Stimulated activated CD4-positive, alpha-beta T cell treated with anti-CD3 and anti-CD28 coated beads, Interleukin-15, amount 100 ng/mL, for 48 hours (primary cell): ENCODE data around the gene MED13L.
A peak's percentile ranks its signal among the peaks of the same experiment; 100 is the strongest.

ENCODE experiments used
- DNase-seq, 2 donors: peaks; one replicate each; pipeline ENCODE4 v3.0.0-alpha.2; 2020; ENCODE audit warnings: low read depth in 2 of 2

Gene MED13L

DNA sequence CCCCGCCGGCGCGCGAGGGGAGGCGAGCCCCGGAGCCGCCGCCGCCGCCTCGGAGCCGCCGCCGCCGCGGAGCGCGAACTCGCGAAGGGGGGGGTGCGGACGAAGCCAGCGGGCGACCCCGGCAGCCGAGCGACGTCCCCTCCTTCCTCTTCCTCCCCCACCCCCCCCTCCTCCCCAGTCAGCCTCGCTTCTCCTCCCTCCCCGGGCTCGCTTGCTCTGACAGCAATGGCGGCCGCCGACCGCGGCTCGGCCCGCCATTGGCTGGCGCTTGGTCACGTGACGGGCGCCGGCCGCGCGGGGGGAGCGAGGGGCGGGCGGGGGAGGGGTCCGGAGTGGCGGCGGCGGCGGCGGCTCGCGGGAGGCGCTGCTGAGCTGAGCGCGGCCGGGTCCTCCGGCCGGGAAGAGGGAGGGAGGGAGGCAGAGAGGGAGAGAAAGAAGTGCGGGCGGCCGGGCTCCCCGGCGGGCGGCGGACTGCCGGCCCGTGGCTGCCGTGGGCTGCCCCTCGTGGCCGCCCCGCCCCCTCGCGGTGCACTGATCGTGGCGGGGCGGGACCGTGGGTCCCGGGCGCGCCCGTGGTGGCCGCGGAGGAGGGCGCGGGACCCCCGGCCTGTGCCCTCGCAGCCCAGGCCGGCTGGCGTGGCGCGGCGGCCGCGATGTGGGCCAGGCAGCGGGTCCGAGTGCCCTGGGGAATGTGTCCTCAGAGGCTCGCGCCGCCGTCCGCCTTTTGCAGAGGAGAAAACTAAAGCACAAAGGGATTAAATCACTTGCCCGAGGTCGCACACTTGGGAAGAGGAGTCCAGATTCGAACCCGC lies at the start of gene MED13L:
MED13L (minus strand) TSS at position 227 of the 812 bp plus-strand sequence. CDS start 562 bp downstream, outside the sequence.
- DNase-seq: peak; percentile 73 to 81

DNA sequence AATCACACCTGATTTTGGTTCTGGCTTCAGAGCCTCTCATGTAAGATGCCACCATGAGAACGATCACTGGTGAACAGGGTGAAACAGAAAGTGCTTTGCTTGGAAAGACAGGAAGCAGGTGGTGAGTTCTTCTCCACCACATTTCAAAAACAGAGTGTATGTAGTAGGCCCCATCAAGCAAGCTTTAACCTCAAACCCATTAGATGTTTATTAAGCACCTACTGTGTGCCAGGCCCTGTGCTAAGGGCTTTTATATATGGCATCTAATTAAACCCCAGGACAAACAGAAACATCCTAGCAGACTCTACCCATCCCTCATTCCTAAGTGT lies 47.8 kb upstream of the MED13L start:
- no peak for DNase-seq

DNA sequence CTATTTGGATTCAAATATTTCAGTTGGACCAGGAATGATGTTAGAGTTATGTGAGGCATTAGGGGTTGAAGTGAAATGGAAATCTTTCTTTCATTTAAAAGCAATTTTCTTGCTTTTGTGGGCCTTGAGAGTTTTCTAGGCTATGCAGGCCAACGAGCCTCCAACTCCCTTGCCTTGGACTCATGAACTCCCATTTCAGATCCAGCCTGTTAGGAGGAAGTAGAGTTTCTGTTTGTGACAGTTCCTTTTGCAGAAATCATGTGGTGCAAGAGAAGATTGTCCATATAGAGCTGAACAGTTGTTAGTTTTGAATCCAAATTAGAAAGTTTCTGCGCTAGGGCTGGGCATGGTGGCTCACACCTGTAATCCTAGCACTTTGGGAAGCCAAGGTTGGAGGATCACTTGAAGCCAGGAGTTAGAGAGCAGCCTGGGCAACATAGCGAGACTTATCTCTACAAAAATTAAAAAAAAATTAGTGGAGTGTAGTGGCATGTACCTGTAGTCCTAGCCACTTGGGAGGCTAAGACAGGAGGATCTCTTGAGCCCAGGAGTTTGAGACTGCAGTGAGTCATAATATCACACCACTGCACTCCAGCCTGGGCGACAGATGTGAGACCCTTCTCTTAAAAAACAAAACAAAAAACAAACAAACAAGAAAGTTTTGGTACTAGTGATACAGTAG lies 47.3 kb upstream of the MED13L start:
- no peak for DNase-seq

DNA sequence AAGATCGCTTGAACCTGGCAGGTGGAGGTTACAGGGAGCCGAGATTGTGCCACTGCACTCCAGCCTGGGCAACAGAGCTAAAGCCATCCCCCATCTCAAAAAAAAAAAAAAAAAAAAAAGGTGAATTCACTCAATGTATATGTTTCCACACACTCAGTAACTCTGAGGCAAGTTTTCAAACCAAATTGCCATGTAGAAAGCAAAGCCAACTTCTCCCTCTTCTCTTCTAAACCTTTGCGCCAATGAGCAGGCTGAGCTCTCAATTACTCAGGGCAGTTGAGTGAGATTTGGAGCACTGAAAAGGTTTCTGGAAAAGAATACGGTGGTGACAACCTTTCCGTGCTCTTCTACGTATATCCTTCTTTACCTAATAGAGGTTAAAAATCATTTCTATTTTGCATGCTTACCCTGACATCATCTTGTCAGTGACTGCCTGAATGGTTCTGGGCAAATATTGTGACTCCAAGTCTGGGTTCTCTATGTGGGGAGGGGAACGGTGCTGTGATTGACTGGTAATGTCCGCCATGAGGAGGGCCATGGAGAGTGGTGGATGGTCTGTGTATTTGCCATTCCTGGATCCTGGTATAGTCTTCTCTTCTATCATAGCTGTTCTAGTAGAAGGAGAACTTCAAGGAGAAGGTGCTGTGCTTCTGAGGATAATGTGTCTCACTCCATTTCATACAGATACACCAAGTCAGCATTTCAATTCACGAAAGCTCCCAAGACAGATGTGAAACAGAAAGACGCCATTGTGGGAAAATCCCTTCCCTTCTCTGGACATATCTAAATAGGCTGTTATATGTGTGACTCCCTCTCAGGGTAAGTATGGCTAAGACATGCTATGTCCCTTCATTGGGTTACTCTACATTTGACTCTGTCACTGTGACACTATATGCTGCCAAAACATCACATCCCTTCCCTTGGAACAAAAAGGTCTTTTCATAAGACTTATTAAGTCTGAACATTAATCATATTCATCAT lies 46.2 kb upstream of the MED13L start:
- DNase-seq: no peak

DNA sequence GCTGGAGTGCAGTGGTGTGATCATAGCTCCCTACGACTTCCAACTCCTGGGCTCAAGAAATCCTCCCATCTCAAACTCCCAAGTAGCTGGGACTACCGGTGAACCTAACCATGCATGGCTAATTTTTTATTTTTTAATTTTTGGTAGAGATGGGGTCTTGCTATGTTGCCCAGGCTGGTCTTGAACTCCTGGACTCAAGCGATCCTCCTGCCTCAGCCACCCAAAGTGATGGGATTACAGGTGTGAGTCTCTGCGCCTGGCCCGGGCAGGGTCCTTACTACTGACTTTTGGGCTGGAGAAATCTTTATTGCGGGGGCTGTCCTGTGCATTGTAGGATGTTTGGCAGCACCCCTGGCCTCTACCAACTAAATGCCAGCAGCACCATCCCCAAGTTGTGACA lies 44.4 kb upstream of the MED13L start:
- DNase-seq: no peak

DNA sequence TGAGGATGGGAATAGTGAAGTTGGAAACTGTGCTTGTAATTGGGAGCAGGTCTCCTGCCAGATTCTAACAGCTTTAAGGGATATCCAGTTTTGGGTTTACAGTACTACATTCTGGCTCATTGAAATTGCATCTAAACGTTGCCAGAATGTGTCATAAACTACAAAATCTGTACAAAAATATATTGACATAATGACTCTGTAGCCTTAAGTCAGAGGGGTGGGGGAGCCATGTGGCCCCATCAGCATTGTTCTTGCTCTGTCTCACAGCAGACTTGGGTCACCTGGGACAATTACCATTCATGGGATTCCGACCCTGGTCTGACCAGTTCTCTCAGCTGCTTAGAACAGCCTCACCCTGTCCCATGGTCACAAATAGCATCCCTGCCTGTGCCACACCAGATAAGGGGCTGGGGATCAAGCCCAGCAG lies 43.3 kb upstream of the MED13L start:
- no peak for DNase-seq

DNA sequence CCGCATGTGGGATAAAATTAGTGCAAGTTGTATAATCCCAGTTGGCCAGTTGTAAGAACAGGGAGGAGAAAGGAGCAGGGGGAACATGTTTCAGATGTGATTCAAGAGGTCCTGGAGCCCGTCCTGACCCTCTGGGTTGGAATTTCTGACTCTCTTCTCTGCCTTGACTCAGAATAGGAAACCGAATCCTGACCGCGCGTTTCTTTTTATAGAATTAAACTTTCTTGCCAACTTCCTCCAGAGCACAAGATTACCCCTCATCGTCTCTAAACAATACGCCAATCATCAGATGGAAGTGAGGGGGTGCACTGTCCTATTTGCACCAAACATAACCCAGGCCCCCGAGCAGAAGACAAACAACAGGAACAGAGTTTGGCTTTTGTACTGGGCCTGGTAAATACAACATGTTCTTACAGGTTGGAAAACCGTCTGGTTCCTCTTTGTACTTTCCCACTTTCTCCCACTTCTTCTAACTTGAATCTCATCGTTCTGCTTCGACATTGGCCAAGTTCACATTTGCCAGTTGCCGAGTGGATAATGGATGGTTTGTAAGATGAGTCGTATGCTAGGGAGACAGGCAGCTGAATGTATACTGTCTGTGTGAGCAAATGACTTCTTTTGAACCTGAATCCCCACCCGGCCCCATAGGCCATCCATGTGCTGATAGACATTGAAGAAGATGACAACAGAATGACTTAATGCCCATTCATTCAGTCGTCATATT lies 42.6 kb upstream of the MED13L start:
- peak in 1 of 2 donors; percentile 25 for DNase-seq

DNA sequence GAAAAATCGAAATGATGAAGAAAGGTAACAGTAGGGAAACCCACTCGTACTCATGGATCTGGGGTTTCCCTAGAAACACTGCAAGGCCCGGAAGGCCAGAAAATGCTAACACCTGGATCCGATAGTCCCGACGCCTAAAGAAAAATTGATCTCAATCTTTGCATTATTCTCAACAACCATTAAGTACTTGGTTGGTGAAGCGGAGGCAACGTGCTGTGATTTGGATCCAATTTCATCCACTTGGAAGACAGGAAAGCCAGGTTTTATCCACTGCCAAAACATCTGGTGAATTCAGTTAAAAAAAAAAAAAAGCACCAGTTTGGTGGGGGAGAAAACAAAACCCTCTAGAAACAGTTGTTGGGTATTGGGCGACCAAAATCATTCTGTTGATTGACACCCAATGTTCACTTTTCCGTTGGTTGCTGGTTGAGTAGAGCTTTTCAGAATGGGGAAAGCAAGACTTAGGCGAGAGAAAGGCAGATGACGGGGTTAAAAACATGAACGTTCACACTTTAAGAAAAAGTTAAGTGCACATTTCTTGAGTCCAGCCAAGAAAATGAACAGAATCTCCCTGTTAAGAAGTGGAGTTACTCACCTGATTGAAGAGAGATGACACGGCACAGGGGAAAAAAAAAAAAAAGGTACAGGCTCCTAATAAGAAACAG lies 41.9 kb upstream of the MED13L start:
- no peak for DNase-seq

DNA sequence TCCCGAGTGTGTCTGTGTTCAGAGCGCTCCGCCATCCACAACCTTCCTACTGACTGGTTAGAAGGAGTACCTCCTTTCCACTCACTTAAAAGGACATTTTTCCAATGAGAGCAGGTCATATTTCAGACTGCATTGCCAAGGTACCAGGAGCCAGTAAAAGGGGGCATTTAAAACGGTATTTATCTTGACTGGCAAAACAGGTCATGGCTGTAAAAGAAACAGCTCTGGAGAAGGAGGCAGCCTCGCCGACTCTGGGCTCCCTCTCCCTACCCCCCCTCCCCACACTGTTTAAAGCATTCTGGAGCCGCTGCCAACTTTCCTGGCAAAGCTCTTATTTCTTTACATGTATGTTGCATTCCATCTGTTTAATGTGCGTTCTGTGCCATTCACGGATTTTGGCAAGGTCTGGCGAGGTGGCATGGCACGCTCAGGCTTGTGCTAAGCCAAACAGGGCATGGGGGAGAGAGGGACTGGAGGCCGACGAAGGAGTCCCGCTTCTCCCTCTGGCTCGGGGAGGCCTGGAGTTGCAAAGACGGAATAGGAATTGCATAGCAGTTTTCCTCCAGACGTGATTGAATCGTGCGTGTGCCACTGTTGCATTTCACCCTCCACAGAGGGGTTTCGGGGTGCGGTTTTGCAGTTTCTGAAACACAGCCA lies 41.2 kb upstream of the MED13L start:
- DNase-seq: no peak

DNA sequence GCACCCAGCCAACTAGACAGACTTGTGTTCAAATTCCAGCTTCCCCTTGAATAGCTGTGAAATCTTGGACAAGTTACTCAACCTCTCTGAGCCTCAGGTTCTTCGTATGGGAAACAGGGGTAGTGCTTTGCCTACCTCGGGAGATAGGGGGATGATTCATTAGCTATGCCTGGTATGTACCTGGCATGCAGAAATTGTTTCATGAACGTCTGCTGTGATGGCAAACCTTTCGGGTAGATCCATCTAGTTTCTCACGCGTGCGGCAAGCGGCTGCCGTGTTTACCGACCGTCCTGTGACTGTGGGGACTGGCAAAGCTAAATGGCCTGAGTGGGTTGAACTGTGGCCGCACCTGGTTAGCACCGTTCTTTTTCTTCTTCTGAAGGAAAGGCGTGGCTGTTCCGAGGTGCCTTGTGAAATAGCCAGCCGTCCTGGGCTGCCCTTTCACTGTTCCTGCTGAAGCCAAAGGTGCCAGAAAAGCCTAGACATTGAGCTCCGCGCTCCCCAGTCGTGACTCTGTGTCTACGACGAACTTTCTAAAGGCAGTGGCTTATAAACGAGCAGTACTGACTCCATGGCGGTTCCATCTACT lies 40.6 kb upstream of the MED13L start:
- no peak for DNase-seq

DNA sequence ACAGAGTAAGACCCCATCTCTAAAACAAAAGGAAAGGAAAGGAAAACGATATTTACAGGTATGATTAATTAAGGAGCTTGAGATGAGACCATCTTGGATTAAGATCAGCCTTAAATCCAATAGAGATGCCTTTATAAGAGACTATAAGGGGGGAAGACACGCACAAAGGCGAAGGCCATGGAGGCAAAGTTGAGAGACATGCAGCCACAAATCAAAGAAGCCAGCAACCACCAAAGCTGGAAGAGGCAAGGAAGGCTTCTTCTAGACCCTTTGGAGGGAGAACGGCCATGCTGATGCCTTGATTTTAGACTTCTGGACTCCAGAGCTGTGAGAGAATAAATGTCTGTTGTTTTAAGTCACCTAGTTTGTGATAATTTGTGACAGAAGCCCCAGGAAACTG lies 39.6 kb upstream of the MED13L start:
- DNase-seq: no peak

DNA sequence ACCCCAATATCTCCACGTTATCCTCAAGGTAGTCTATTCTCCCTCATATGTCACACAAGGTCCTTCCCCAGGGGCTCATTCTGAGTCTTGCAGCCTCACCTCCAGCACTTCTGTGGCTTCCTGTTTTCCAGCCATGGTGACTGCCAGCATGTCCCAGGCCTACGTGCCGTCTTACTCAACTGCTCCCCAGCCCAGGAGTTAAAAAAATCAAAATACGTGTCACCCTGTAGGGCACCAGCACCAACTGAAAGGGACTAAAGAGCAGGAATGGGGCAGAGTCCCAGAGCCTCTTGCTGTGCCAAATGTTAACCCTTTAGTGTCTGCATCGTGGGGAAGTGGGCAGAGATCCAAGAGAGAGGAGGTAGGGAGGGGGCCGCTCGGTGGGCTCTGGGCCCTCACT lies 37.0 kb upstream of the MED13L start:
- DNase-seq: no peak

DNA sequence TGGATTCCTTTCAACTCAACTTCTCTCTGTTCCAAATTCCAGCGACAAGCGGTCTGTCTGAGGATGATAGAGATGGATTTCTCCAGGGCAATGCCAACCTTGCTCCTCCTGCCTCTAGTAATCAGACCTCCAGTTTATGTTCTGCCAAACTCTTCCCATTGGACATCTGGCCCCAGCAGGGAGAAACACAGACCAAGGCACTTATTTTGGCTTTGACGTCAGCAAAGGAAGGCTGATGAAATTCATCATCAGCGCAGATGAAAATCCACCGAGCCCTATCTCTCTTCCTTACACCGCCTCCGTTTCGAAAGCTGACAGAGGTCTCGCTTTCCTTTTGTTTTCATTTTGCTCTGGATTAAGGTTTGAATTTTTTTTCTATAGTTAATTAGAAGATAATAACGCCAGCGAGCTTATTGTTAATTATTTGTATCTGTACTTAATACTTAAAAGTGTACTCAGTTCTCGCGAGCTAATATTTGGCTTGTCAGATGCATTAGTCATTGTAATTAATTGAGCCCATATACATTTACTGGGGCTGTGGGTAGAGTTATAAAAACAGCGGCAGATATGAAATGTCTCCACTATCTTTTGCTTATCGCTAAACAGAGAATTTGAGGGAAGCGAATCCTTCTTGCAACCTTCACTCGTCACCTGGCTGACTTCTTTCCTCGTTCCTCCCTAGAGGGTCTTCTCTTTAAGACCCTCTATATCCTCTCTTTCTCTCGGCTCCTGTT lies 35.9 kb upstream of the MED13L start:
- DNase-seq: no peak

DNA sequence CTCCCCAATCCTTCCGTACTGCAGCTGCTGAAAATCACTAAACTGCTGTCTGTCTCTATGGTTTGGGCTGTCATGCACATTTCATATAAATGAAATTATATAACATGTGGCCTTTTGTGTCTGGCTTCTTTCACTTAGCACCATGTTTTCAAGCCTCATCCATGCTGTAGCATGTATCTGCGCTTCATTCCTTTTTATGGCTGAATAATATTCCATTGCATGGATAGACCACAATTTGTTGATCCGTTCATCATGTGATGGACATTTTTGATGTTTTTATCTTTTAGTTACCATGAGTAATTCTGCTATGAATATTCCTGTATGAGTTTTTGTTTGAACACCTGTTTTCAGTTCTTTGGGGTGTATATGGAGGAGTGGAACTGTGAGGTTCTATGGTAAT lies 32.6 kb upstream of the MED13L start:
- no peak for DNase-seq

DNA sequence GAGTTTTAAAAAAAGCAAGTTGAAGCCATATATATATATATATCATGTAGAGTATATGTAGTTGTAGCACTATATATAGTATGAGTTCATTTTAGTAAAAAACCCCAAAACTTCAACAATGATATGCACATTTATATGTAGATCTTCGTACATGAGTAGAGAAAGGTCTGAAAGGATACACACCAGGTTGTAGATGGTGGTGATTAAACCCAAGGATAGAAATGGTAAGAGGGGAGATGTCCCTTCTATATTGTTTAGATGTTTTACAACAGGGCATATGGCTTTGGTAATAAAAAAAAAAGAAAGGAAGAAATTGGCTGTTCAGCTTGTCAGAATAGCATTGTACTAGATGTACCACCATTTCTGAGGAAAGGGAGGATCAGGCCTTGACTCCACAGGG lies 31.9 kb upstream of the MED13L start:
- DNase-seq: no peak

DNA sequence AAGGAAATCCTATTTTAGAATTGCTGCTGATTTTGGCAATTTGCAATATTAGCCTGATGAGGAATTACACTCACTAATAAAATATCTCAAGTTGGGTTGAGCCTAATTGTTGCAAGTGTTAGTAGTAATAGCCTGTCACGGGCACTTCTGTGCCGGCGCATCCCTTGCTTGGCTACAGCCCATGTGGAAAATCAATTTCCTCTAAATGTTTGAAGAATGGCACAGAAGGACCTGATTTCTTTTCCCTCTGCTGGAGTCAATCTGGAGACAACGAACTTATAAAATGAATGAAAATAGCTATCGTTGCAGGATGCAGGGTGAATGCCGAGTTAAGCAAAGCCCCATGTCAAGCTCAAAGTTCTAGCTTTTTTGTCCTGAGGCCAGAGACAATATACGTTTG lies 31.2 kb upstream of the MED13L start:
- no peak for DNase-seq

DNA sequence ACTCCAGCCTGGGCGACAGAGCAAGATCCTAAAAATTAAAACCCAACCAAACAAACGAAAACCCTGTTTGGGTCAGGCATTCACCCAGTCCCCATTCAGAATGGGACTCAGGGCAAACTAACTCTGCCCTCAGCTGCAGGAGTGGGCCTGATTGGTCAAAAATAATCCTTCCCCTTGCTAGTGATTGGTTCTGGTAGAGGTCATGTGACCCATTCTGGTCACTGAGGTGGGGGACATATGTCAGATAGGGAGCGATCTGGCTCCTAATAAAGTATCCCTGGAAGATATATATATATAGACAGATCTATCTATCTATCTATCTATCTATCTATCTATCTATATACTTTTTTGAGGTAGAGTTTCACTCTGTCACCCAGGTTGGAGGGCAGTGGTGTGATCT lies 29.5 kb upstream of the MED13L start:
- DNase-seq: no peak

DNA sequence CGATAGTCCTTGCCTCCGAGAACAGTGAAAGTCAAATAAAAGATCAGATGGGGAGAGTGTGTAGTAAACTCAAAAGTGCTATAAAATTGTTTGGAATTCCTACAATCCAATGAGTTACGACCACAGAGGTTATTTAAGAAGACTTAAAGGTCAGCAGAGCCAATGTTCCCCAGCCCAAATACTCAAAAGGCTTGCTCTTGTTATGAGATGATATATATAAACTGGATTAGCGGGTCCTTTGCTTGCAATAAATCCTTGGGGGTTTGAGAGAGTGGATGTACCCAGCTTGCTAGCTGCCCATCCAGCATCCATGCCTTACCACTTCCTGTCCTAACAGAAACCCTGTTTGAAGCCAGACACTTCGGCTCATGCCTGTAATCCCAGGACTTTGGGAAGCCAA lies 29.0 kb upstream of the MED13L start:
- DNase-seq: no peak

DNA sequence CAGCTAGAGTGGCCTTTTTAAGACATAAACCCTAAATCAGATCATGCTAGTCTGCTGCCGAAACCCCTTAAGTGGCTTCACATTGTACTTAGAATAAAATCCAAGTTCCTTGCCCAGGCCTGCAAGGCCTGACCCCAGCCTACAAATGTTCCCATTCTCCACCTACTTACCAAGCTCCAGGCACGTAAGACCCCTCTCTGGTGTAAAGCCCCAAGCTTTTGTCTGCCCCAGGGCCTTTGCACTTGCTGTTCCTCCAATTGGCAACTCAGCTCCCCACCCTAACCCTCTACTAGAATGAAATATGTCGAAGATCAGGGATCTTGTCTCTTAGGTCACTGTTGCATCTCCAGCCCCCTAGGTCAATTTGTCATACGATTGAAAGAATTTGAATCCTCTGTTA lies 27.1 kb upstream of the MED13L start:
- DNase-seq: no peak
